Liver (tissue), 9 donors: Measurements from ENCODE around the gene PEAK1. TPM values are rescaled to one million over a fixed set of nuclear protein-coding genes. Genes with fewer than 3 reads are reported as not detected.

Experiments
- DNase-seq: peaks from one replicate; pipeline ENCODE4 v3.0.0-alpha.2; 2017; ENCODE audit warnings: low spot score
- H3K27ac ChIP-seq, 2 donors: one replicate each; pipeline ENCODE4 v1.7.0; 2013; ENCODE audit warnings: inconsistent platforms in 2 of 2, low read length in 2 of 2, control low read depth in 1 of 2, low read depth in 1 of 2, mild to moderate bottlenecking in 1 of 2
- H3K27me3 ChIP-seq, 4 donors: one replicate each; pipeline versions ENCODE4 v1.6.1 to v1.7.0; 2013; ENCODE audit warnings: low read length in 3 of 4, inconsistent platforms in 1 of 4, mild to moderate bottlenecking in 1 of 4, moderate library complexity in 1 of 4; ENCODE audit not compliant: control insufficient read depth in 4 of 4, insufficient read depth in 4 of 4
- H3K36me3 ChIP-seq, 4 donors: one replicate each; pipeline versions ENCODE4 v1.6.1 to v1.7.0; 2013; ENCODE audit warnings: low read length in 3 of 4, mild to moderate bottlenecking in 3 of 4, low read depth in 1 of 4, moderate library complexity in 1 of 4; ENCODE audit not compliant: control insufficient read depth in 4 of 4, insufficient read depth in 3 of 4
- H3K4me1 ChIP-seq, 4 donors: one replicate each; pipeline versions ENCODE4 v1.6.1 to v1.7.0; 2013; ENCODE audit warnings: low read length in 3 of 4, mild to moderate bottlenecking in 3 of 4, moderate library complexity in 1 of 4; ENCODE audit not compliant: control insufficient read depth in 4 of 4, insufficient read depth in 4 of 4
- H3K4me3 ChIP-seq, 3 donors: one replicate each; pipeline versions ENCODE4 v1.6.1 to v1.7.0; 2013; ENCODE audit warnings: low read length in 3 of 3, control low read depth in 1 of 3, low read depth in 1 of 3, mild to moderate bottlenecking in 1 of 3
- H3K9ac ChIP-seq, 2 donors: one replicate each; pipeline ENCODE4 v1.7.0; 2013; ENCODE audit warnings: low read length in 2 of 2, mild to moderate bottlenecking in 2 of 2, moderate library complexity in 2 of 2, control low read depth in 1 of 2, low read depth in 1 of 2
- H3K9me3 ChIP-seq, 4 donors: one replicate each; pipeline versions ENCODE4 v1.6.1 to v1.7.0; 2013; ENCODE audit warnings: low read length in 3 of 4; ENCODE audit not compliant: control insufficient read depth in 4 of 4
- ATF3 ChIP-seq: IDR thresholded peaks from 2 replicates; pipeline ENCODE4 v1.6.1; 2016; ENCODE audit warnings: antibody characterized with exemption
- CTCF ChIP-seq: fragments of 150-350 bp; IDR thresholded peaks from 2 replicates; pipeline ENCODE4 v1.5.1; 2017; ENCODE audit warnings: improper control_type of control experiment, low read depth, low read length; ENCODE audit not compliant: missing input control
- FOXA1 ChIP-seq: IDR thresholded peaks from 2 replicates; pipeline ENCODE4 v1.6.1; 2016; ENCODE audit warnings: antibody characterized with exemption
- FOXA2 ChIP-seq: IDR thresholded peaks from 2 replicates; pipeline ENCODE4 v1.6.1; 2016; ENCODE audit warnings: antibody characterized with exemption
- HNF4G ChIP-seq: IDR thresholded peaks from 2 replicates; pipeline ENCODE4 v1.6.1; 2016; ENCODE audit warnings: antibody characterized with exemption
- MAX ChIP-seq: IDR thresholded peaks from 2 replicates; pipeline ENCODE4 v1.6.1; 2016; ENCODE audit warnings: antibody characterized with exemption
- NR2F2 ChIP-seq: IDR thresholded peaks from 2 replicates; pipeline ENCODE4 v1.6.1; 2016; ENCODE audit warnings: antibody characterized with exemption
- RAD21 ChIP-seq, 2 donors: IDR thresholded peaks; 2 replicates each; pipeline ENCODE4 v1.6.1; 2016; ENCODE audit warnings: antibody characterized with exemption in 2 of 2, mild to moderate bottlenecking in 2 of 2
- REST ChIP-seq: IDR thresholded peaks from 2 replicates; pipeline ENCODE4 v1.6.1; 2016; ENCODE audit warnings: antibody characterized with exemption, mild to moderate bottlenecking
- SP1 ChIP-seq: IDR thresholded peaks from 2 replicates; pipeline ENCODE4 v1.6.1; 2018; ENCODE audit warnings: antibody characterized with exemption, mild to moderate bottlenecking
- TAF1 ChIP-seq: conservative IDR thresholded peaks from 2 replicates; pipeline ENCODE4 v1.6.1; 2016; ENCODE audit warnings: antibody characterized with exemption, mild to moderate bottlenecking
- WGBS: extraction: QIAGEN DNeasy Blood & Tissue Kit; methylation state at CpG from one replicate; pipeline ENCODE4 v1.1.7; 2013; 5-methylcytosine and 5-hydroxymethylcytosine counted together
- polyA plus RNA-seq, 2 donors: library from polyadenylated mRNA; stranded (reverse) in 1 of 2; unstranded in 1 of 2; fragments of 200-250 nt in 1 of 2; fragments of >200 nt in 1 of 2; fragmentation: Nextera tagmentation in 1 of 2; extraction: Ambion mirVana in 1 of 2; gene quantifications; one replicate each; pipeline versions ENCODE4 v1.2.1 to v1.2.3, GENCODE V29; 2013 to 2015
- total RNA-seq, 2 donors: library from RNA; depleted of rRNA; stranded (reverse); fragments of >200 nt; gene quantifications; one replicate each; pipeline ENCODE4 v1.2.3, GENCODE V29; 2014
- donor health status: healthy.
- donor health status: healthy.
- donor health status: healthy.
- donor health status: healthy.
- donor health status: healthy.

The PEAK1 gene
- total and polyA plus RNA-seq, 4 donors: 1.8 to 14.9 (median 5.8) TPM

GRCh38 chr15:77111789-77112188 lies 308.1 kb downstream of the PEAK1 start (continued):
- TF ChIP-seq MAX: no peak

- TF ChIP-seq FOXA1 (no peak), RAD21 (IDR thresholded peaks at IDR 0.05) (peak; percentile 78 to 89), TAF1 (no peak), CTCF (peak; percentile 54), MAX (no peak)
- no peak overlapping the region for H3K9ac ChIP-seq
- H3K36me3 ChIP-seq: no peaks in the 10 kb centered on the region
- 60% methylated on average over 9 of the region's 9 CpGs for WGBS
- H3K4me1 ChIP-seq: no peaks in the 10 kb centered on the region
- no peaks in the 10 kb centered on the region for H3K27me3 ChIP-seq
- H3K9me3 ChIP-seq: no peaks in the 10 kb centered on the region
- no peak overlapping the region for H3K27ac ChIP-seq
- peak; percentile 46 for DNase-seq
- no peak overlapping the region for H3K4me3 ChIP-seq
Observed at GRCh38 chr15:77107531-77108355, 312.2 kb downstream of the PEAK1 start.

GRCh38 chr15:77107068-77107467 lies 312.8 kb downstream of the PEAK1 start:
- Histone ChIP-seq H3K9me3 (no peaks in the 10 kb centered on the region), H3K4me1 (no peaks in the 10 kb centered on the region), H3K36me3 (no peaks in the 10 kb centered on the region), H3K27me3 (no peaks in the 10 kb centered on the region), H3K27ac (no peak overlapping the region), H3K4me3 (no peak overlapping the region), H3K9ac (no peak overlapping the region)
- no peak for DNase-seq
- TF ChIP-seq REST (no peak), FOXA2 (no peak), NR2F2 (peak; percentile 81), CTCF (no peak), ATF3 (no peak), HNF4G (no peak), MAX (no peak), SP1 (no peak)
- 86% methylated on average over 2 of the region's 2 CpGs for WGBS
